HG02870 (cell line): Measurements from ENCODE around the gene COCH.
A peak's percentile ranks its signal among the peaks of the same experiment; 100 is the strongest.
"Not testable (repeated sequence)": the region's sequence is repeated elsewhere in the genome, so short reads cannot be mapped to it uniquely, and the experiment has no call there.

ENCODE experiments used
- ATAC-seq: cut with Tn5 transposase; IDR thresholded peaks from one replicate; pipeline ENCODE4 v1.9.1; 2021; ENCODE audit warnings: mild to moderate bottlenecking, moderate library complexity; ENCODE audit not compliant: unreplicated experiment

The COCH gene

DNA sequence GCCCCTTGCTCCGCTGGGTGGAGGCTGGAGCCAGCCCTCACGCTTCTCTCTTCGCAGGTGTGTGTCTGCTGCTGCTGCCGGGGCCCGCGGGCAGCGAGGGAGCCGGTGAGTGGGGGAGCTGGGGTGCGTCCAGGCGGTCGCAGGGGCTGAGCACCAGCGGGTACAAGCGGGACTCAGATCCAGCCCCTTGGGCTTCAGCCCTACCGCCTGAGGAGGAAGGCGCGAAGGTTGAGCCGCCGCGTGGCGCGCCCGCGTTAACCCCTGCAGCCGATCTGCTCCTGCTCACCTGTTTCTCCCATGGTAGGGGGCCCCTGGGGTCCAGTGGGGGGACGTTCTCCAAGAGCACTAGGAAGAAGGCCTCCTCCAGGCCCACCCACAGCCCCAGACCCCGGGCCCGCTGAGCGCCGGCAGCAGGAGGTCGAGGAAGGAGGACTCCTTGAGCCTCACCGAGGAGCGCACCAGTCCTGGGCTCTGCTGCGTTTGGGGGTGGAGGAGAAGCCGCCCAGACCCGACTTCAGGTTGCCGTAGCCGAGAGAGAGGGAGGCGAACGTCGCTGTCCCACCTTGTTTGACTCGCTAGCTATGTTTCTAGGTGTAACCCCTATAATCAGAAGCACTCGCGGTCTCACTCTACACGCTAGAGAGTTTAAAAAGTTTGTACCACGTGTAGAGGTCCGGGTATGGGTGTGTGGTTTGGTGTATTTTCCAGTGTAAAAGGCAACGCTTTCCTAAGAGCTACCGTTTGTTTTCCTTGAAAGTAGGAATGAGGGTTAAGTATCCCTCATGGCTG is 834 bp downstream of the COCH start:
- peak; percentile 14 for ATAC-seq

DNA sequence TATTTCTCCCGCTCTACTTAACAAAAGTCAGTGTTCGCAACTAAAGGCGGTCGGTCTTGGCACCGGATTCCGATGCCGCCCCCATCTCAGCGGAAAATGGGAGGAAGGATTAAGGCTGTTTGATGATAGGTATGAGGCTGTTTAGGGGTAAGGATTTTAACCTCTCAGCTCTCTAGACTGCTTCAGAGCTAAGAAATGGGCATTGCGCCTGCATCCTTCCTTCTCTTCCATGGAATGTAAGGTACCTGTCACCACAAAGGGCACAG is 1.4 kb downstream of the COCH start:
- no peak for ATAC-seq

DNA sequence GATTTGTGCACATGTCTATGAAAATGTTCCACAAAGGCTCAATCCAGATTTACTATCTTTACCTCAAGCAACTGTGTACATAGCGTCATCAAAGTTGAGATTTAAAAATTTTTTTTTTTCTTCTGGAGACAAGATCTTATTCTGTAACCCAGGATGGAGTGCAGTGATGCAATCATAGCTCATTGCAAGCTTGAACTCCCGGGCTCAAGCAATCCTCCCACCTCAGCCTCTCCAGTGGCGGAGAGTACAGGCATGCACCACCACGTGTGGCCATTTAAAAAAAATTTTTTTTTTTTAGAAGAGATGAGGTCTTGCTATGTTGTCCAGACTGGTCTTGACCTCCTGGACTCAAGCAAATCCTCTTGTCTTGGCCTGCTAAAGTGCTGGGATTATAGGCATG is 2.3 kb downstream of the COCH start:
- ATAC-seq = no peak

DNA sequence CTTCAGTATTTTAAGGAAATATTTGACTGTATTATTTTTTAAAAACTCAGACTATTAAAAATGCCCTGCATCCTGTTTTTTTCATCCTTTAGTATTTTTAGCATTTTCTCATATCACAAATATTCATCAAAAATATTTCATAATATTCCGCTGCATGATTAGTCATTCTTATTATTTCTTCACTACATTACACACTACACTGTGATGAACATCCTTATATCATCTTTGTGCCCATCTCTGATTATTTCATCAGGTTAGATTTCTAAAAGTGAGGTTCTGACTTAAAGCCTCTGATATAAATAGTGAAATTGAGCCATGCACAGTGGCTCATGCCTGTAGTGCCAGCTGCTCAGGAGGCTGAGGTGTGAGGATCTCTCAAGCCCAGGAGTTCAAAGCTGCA is 8.1 kb downstream of the COCH start:
- ATAC-seq = no peak

DNA sequence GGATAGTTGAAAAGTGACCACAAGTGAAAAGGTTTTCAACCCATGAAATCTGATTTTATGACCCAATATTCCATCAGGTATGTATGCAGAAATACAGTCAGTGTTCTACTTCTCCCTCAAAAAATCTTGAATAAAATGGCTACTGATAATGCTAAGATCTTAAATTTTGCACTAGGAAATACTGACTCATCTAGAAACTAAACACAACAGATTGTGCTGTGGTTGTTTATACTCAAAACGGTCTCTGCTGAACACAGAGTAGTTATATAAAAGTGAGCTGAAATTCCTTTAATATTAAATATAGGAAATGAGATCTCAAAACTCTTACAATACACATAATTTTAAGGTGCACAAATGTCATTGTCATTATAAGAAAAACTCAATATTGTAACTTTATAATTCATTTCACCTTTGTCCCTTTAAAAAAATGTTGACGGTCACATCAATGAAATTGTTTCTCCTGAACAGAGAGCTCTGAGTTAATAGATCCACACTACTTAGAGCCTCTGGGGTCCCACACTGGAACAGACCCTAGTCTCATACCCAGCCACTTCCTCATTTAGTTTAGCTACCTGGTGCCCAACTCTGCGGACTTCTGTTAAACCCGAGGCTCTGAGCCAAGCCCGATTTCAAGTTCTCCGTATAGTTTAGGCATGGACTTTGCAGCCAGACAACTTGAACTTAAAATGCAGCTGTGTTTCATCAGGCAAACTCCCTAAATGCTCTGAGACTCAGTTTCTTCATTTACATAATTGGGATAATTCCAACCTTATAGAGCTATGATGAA is 9.3 kb downstream of the COCH start:
- peak; percentile 62 for ATAC-seq

DNA sequence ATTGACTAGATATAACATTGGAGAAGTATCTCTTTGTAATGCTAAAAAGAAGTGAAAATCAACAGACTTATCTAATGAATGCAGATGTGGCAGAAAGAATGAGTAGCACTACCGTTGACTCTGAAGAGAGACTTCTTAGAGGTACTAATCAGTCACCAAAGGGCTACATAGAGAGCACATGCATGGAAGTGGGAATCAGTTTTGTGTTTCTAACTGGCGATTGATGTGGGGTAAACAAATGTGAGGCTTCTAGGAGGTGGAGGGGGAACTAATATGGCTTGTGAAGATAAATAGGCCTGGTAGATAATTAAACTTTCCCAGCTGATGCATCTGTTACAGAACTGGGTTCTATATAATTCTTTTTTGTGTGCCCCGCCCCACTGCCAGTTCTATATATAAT is 10.5 kb downstream of the COCH start:
- no peak for ATAC-seq

DNA sequence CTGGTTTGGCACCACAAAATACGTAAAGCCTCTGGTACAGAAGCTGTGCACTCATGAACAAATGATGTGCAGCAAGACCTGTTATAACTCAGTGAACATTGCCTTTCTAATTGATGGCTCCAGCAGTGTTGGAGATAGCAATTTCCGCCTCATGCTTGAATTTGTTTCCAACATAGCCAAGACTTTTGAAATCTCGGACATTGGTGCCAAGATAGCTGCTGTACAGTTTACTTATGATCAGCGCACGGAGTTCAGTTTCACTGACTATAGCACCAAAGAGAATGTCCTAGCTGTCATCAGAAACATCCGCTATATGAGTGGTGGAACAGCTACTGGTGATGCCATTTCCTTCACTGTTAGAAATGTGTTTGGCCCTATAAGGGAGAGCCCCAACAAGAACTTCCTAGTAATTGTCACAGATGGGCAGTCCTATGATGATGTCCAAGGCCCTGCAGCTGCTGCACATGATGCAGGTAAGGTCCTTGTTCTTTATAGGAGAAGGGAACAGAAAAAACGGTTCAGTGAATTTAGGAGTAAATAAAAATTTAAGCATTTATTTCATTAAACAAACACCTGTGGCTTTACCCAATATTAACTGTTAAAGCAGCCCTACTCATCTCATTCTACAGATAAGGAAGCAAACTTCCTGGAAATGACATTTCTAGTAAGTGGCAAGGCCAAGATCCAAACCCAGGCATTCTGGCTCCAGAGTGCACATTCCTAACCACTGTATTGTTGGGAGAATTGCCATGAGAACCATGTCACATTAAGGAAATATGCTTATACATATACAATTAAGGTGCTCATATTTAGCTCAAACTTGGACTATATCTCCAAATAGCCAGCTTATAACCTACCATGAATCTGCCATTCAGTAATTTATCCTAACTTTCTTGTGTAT is 11.7 kb downstream of the COCH start:
- no peak for ATAC-seq

DNA sequence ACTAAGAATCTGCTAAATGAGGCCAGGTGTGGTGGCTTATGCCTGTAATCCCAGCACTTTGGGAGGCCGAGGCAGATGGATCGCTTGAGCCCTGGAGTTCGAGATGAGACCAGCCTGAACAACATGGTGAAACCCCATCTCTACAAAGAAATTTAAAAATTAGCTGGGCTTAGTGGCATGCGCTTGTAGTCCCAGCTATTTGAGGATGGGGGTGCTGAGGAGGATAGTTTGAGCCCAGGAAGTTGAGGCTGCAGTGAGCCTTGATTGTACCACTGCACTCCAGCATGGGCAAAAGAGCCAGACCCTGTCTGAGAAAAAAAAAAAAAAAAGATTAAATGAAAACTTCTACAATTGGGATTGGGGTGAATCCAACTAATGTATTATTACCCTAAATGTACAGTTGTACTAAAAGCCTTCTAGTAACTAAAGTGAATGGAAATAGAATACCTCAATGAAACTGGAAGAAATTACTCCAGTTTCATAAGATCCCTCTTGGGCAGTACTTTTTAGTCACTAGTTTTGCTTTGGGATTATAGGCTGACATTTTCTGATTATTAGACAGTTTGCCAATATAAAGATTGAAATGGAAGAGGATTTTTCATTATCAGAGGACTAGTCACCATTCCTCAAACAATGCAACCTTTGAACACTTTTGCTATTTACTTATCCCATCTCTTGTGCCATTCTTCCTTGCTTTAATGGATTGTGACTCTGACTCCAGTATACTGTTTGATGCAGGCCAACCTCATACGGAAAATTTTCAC is 14.3 kb downstream of the COCH start:
- ATAC-seq = no peak

DNA sequence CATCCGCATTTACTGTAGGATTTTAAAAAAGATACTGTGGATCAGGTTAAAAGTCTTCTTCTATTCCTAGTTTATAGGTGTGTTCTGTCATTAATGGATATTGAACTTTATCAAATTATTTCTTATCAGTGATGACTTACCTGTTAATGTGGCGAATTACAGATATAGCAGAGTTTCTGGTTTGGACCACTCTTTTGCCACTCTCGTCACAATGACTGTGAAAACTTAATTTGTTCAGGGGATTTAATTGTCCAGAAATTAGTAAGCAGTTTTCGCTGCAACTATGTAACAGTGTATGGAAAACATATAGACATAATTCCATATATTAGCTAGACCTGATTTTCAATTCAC is 14.9 kb downstream of the COCH start:
- ATAC-seq = no peak

DNA sequence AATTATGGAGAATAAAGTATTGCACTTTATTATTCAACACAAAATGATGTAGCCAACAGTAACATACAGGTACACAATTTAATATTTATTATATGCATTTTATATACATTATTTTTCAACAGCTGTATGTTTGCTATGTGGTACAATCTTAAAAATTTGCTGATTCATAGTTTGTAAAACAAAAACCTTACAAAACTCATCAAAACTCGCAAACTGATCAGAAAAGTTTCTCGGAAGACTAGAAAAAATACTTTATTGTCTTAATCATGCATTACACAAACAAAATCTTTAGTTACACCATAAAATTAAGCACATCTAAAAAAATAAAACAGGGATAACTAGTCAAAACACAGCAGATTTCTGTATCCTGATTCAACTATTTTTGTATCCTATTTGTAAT is 19.5 kb downstream of the COCH start:
- no peak for ATAC-seq

DNA sequence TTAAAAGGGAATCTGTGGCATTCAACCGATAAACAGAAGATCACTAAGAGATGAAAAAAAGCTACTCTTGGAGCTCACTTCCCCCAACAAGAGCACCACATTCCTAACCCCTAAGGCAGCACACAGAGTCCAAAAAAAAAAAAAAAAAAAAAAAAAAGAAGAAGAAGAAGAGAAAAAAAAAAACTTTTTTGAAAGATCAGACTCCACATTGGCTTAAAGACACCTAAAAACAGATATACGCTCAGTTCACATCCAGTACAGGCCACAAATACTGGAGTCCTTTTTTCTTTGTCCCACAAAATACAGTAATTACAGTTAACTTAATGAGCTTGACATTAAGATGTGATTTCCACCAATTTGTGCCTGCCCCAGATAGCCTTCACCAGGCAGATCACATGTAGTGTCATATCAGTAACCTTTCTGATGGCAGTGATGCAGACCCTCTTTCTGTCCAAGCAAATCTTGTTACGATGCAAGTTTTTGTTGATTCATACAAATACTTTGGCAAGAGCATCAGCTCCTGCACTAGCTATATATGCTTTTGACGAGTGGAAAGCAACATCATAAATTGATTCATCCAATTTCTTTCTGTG is 20.7 kb downstream of the COCH start:
- ATAC-seq = no peak

DNA sequence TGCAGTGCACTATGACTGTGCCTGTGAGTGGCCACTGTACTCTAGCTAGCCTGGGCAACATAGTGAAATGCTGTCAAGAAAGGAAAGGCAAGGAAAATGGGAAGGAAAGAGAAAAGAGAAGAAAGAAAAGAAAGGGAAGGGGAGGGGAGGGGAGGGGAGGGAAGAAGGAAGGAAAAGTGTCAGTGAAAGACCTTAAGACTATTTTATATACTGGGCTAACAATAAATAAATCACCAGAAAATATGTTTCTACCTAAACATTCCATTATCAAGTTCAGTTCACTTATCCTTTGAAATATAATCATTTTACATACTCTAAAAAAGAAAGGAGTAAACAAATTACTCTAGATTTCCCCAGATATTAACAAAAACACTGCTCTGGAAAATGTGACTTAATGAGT is 22.1 kb downstream of the COCH start:
- no peak for ATAC-seq

DNA sequence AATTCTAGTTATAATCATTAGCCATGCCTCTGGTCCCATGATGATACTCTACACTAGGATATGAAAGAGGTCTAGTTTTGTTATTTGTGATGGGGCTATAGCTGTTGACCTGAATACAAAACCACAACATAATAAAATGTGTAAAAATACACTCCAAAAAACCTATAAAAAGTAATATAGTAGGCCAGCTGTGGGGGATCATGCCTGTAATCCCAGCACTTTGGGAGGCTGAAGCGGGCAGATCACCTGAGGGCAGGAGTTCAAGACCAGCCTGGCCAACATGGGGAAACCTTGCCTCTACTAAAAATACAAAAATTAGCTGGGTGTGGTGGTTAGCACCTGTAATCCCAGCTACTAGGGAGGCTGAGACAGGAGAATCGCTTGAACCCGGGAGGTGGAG is 22.8 kb downstream of the COCH start:
- ATAC-seq = not testable (repeated sequence)

DNA sequence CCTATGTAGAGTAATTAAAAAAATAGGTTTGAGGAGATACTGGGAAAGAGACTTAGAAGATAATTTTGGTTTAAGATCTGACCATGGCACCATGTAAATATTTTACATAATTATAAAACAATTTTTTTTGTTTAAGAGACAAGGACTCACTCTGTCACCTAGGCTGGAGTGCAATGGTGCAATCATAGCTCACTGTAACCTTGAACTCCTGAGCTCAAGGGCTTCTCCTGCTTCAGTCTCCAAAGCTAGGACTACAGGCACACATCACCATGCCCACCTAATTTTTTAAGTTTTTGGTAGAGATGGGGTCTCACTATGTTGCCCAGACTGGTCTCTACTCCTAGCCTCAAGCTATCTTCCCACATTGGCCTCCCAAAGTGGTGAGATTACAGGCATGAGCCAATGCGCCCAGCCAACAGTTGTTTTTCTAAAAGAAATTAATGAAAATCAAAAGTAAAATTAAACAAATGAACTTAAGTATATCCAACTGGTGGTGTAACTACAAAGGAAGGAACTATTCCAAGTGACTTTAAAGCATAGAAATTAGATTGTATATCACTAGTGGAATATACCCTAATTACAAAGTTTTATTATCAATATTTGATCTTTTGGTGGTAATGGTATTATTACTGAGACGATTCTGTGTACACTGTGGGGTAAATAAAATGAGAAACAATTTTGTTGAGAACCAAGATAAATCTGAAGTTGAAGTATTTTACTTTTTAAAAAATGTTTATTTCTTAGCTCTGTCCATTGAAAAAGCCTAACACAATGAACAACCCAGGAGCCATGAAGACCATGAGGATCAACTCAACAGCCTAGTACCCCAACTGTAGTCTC is 29.1 kb downstream of the COCH start:
- no peak for ATAC-seq

DNA sequence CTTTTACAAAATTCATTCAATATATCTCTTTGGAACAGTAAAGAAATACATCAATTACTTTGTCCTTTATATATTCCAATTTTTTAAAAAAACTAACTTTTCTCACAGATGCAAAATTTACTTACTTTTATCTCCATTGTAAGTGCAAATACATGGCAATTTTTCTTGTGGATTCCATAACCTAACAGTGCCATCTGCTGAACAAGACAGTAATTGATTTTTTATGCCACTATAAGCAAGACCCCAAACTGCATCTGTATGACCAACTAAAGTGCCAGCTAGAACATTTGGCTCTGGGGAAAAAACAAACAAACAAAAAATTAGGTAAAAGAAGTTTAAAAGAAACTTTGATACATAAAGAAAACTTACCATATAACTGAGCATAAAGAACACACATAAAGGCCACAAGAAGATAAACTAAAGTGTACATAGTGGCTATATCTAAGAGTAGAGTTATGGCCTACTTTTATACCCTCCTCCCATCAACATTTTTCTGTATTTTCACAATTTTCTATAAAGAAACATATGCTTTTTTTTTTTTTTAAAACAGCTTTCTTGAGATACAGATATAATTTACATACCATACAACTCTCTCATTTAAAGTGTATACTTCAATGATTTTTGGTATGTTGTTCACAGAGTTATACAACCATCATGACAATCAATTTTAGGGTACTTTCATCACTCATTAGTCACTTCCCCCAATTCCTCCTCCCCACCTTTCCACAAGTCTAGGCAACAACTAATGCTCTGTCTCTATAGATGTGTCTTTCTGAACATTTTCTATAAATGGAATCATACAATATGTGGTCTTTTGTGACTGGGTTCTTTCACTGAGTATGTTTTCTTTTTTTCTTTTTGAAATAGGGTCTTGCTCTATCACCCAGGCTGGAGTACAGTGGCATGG is 32.6 kb downstream of the COCH start:
- ATAC-seq = no peak

DNA sequence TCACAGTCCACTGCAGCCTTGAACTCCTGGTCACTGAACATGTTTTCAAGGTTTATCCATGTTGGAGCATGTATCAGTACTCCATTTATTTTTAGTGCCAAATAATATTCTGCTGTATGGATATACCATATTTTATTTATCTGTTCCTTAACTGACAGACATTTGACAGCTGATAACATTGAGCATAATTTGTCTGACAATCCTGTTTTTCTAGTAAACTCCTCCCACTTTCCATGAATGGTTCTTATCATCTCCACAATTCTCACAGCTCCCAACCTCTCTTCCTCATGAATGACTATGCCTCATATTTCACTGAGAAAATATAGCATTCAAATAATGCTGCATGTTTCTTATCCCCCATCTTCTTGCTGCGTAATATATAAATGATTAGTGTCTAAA is 33.3 kb downstream of the COCH start:
- ATAC-seq = no peak

DNA sequence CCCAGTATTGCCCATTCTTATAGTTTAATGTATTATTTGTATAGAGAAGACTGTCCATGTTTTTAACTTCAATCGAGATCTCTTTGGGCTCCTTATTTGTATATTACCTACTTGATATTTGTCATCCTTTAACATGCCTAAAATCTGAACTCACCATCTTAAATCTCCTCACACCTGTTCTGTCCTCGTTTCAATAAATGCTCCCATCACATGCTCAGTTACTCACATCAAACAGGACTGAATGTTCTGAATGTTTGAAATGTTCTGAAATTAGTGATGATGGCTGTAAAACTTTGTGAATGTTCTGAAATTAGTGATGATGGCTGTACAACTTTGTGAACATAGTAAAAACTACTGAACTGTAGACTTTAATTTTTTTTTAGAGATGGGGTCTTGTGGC is 34.5 kb downstream of the COCH start:
- no peak for ATAC-seq

DNA sequence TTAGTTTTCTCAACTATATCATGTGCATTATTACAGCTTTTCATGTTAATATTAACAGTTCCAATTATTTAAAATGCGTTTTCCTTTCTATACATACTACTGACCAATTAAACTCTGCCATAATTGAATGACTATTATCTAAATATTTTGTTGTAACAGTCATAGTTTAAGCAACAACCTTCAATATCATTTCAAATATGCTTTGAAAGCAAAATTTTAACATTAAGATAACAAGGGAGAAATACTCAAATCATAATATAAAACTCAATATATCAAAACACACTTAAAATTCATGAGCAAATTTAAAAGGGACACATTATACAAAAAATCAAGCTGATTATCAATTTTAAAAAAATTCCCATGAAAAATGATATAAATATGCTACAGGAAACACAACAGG is 40.5 kb downstream of the COCH start:
- ATAC-seq = no peak

DNA sequence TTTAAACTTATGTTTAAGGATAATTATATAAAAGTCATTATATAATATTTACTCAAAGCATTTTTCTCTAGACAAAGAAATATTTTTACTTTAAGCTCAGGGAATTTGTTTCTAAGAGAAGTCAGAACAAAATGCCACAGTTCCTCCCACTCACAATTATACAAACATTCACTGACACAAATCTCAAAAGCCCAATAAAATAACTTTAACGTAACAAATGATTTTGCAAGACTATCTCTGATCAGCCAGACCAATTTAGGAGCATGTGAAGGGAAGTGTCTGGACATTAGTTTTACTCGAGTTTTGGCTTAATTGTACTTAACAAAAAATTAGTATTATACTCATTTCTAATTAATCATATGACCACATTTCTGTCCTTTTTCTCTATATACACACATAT is 41.2 kb downstream of the COCH start:
- no peak for ATAC-seq
